ENCODE data around the gene NEK11.

NEK11 gene

GRCh38 chr3:131026321-131027151 is at the start of gene NEK11, which contains the start of gene ASTE1:
Gene NEK11, plus strand, starts transcription at chr3:131026877. Its CDS starts 2,832 bp downstream, at chr3:131029709.
Gene ASTE1, minus strand, starts transcription at chr3:131026825. Its CDS starts 1,519 bp downstream, at chr3:131025306.
- DNase-seq = peak; percentile 81

GRCh38 chr3:130979117-130979516 is 47.6 kb upstream of the NEK11 start:
- DNase-seq = no peak

- DNase-seq = no peak
Measured at GRCh38 chr3:130981469-130981868, 45.2 kb upstream of the NEK11 start.

- no peak for DNase-seq
Measured at GRCh38 chr3:130990282-130990681, 36.4 kb upstream of the NEK11 start.

- no peak for DNase-seq
Measured at GRCh38 chr3:130991126-130991525, 35.6 kb upstream of the NEK11 start.

GRCh38 chr3:130992344-130992743 is 34.3 kb upstream of the NEK11 start:
- DNase-seq = peak; percentile 4

GRCh38 chr3:130997289-130997688 is 29.4 kb upstream of the NEK11 start:
- no peak for DNase-seq

GRCh38 chr3:131001071-131001470 is 25.6 kb upstream of the NEK11 start:
- no peak for DNase-seq

GRCh38 chr3:131004603-131005002 is 22.1 kb upstream of the NEK11 start:
- no peak for DNase-seq

- no peak for DNase-seq
Measured at GRCh38 chr3:131007256-131007655, 19.4 kb upstream of the NEK11 start.

- no peak for DNase-seq
Measured at GRCh38 chr3:131007782-131008181, 18.9 kb upstream of the NEK11 start.

- DNase-seq = no peak
Measured at GRCh38 chr3:131008326-131008725, 18.4 kb upstream of the NEK11 start.

- no peak for DNase-seq
Measured at GRCh38 chr3:131009698-131010097, 17.0 kb upstream of the NEK11 start.

GRCh38 chr3:131018970-131019369 is 7.7 kb upstream of the NEK11 start:
- DNase-seq = no peak

- no peak for DNase-seq
Measured at GRCh38 chr3:131020122-131020693, 6.5 kb upstream of the NEK11 start.

- no peak for DNase-seq
Measured at GRCh38 chr3:131025539-131025938, 1.1 kb upstream of the NEK11 start.

- no peak for DNase-seq
Measured at GRCh38 chr3:131028844-131029243, 2.2 kb downstream of the NEK11 start.

- no peak for DNase-seq
Measured at GRCh38 chr3:131031660-131032059, 5.0 kb downstream of the NEK11 start.

- peak; percentile 44 for DNase-seq
Measured at GRCh38 chr3:131033480-131034080, 6.9 kb downstream of the NEK11 start.

- no peak for DNase-seq
Measured at GRCh38 chr3:131036200-131036816, 9.6 kb downstream of the NEK11 start.

- DNase-seq = no peak
Measured at GRCh38 chr3:131036986-131037385, 10.3 kb downstream of the NEK11 start.

GRCh38 chr3:131038326-131038725 is 11.6 kb downstream of the NEK11 start:
- DNase-seq = no peak

- peak; percentile 2 for DNase-seq
Measured at GRCh38 chr3:131042271-131042985, 15.8 kb downstream of the NEK11 start.
